ENCODE data around the gene KNCN. TPM values are rescaled to one million over a fixed set of nuclear protein-coding genes. Genes with fewer than 3 reads are reported as not detected.
A peak's percentile ranks its signal among the peaks of the same experiment; 100 is the strongest.

KNCN gene
- total RNA-seq, 1 experiment from 2014 or later = not detected

GRCh38 chr1:46519209-46519608 is 32.2 kb downstream of the KNCN start (continued):
- no peak for TF ChIP-seq FOXK1 (CRISPR knock-in tag; IDR thresholded peaks at IDR 0.05)

- TF ChIP-seq ZNF281 (CRISPR knock-in tag; IDR thresholded peaks at IDR 0.05) = no peak
- no peak for TF ChIP-seq E2F5 (CRISPR knock-in tag; IDR thresholded peaks at IDR 0.05)
- TF ChIP-seq ZNF512 (CRISPR knock-in tag; IDR thresholded peaks at IDR 0.05; ENCODE audit: borderline replicate concordance) = no peak
- no peak for TF ChIP-seq MLX (CRISPR knock-in tag; IDR thresholded peaks at IDR 0.05)
- no peak for TF ChIP-seq ZNF423 (CRISPR knock-in tag; IDR thresholded peaks at IDR 0.05)
- no peak for TF ChIP-seq ZNF317 (CRISPR knock-in tag; IDR thresholded peaks at IDR 0.05; ENCODE audit: borderline replicate concordance, low read depth)
- TF ChIP-seq ZNF138 (CRISPR knock-in tag; conservative IDR thresholded peaks at IDR 0.05) = no peak
- no peak for TF ChIP-seq NR3C1 (CRISPR knock-in tag; conservative IDR thresholded peaks at IDR 0.05; ENCODE audit: low read depth)
- no peak for TF ChIP-seq MYBL2 (CRISPR knock-in tag; IDR thresholded peaks at IDR 0.05)
- no peak for ATAC-seq
- DNase-seq (ENCODE audit: low spot score) = no peak
- no peaks in the 10 kb centered on the region for H3K36me3 Mint-ChIP-seq
- CTCF ChIA-PET = interaction anchor here (1.1 to 4.6 kb wide), 8 partner anchors 9 to 86 kb away, joined by 3 to 58 read pairs (median 5); partner anchors contain the start of genes DMBX1 and MKNK1
- POLR2A ChIA-PET = interaction anchor here (0.7 kb wide), 1 partner anchor 1326 kb away, joined by 3 read pairs; no protein-coding TSS in a partner anchor
- H3K27me3 Mint-ChIP-seq (ENCODE audit: low read depth) = peaks cover 53% of the 10 kb centered on the region
- H3K4me1 Mint-ChIP-seq = peaks cover 69% of the 10 kb centered on the region
- H3K27ac Mint-ChIP-seq = no peak overlapping the region
- no peak overlapping the region for H3K4me3 Mint-ChIP-seq
- H3K9me3 Mint-ChIP-seq = no peaks in the 10 kb centered on the region
These were observed 33.4 kb downstream of the KNCN start for GRCh38 chr1:46517932-46518498.

- H3K9me3 Mint-ChIP-seq = no peaks in the 10 kb centered on the region
- ChIA-PET CTCF (interaction anchor here (0.8 to 4.6 kb wide), 12 partner anchors 10 to 87 kb away, joined by 3 to 58 read pairs (median 4); partner anchors contain the start of genes DMBX1 and MKNK1), POLR2A (no interaction called here)
- DNase-seq (ENCODE audit: low spot score) = peak; percentile 76
- ATAC-seq = peak; percentile 83
- H3K36me3 Mint-ChIP-seq = no peaks in the 10 kb centered on the region
- TF ChIP-seq FOXP4 (CRISPR knock-in tag; IDR thresholded peaks at IDR 0.05) (peak; percentile 43; the same call in 1 of the 2 replicates), TEAD1 (CRISPR knock-in tag; IDR thresholded peaks at IDR 0.05) (peak; percentile 84; the same call in 1 of the 2 replicates), SP1 (CRISPR knock-in tag; conservative IDR thresholded peaks at IDR 0.05) (peak; percentile 71), FOXP1 (CRISPR knock-in tag; IDR thresholded peaks at IDR 0.05; ENCODE audit: borderline replicate concordance) (peak; percentile 39; the same call in 1 of the 2 replicates), TCF7 (CRISPR knock-in tag; IDR thresholded peaks at IDR 0.05; ENCODE audit: low read depth) (no peak), E2F4 (CRISPR knock-in tag; IDR thresholded peaks at IDR 0.05; ENCODE audit: borderline replicate concordance, low read depth) (no peak), ETV6 (CRISPR knock-in tag; IDR thresholded peaks at IDR 0.05) (peak; percentile 57; the same call in 1 of the 2 replicates), ZNF423 (CRISPR knock-in tag; IDR thresholded peaks at IDR 0.05) (peak; percentile 96)
- H3K4me1 Mint-ChIP-seq = peaks cover 69% of the 10 kb centered on the region
- H3K27ac Mint-ChIP-seq = peak overlapping the region; percentile 79; the same call in 1 of the 2 replicates
- H3K4me3 Mint-ChIP-seq = peak overlapping the region; percentile 49
- H3K27me3 Mint-ChIP-seq (ENCODE audit: low read depth) = peaks cover 52% of the 10 kb centered on the region
These were observed 34.3 kb downstream of the KNCN start for GRCh38 chr1:46517010-46517600.

Measured in WTC11 (cell line).